Measurements from ENCODE around the gene PRSS48. TPM values are rescaled to one million over a fixed set of nuclear protein-coding genes. Genes with fewer than 3 reads are reported as not detected.
"Not testable (repeated sequence)": the region's sequence is repeated elsewhere in the genome, so short reads cannot be mapped to it uniquely, and the experiment has no call there.

PRSS48 gene
- total RNA-seq, 1 experiment from 2014 or later, result not detected

DNA sequence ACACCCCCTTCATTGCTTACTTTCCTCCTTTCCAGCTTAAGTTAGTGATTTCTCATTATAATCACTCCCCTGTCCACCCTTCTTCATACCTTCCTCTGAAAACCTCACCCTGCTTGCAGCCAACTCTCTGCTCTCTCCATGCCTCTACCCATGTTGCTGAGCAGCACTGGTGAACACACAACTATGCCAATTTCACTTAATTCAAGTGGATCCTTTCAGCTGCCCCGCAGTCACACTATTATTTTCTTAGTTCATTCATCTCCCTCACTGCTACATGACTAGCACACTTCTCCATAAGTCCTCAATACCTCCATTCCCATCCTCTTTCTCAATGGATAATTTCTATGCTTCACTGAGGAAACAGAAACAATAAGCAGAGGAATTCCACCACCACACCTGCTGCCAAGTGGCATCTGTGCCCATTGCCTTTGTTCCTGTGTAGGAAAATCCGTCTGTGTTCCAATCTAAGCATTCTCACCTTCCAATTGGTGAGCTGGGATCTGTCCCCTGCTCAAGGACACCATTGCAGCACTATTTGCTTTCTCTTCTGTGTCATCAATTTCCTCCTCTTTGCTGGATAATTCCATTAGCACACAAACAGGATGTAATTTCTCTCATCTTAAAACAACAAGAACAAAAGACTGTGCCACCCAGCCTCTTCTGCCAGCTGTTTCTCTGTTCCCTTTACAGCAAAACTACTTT is 25.2 kb upstream of the PRSS48 start:
- H3K9ac ChIP-seq (ENCODE audit: low read length), result no peak overlapping the region
- no peak overlapping the region for H3K4me2 ChIP-seq (ENCODE audit: low read depth, low read length, poor library complexity, severe bottlenecking)
- H3K36me3 ChIP-seq (ENCODE audit: insufficient read depth, low read length), result no peaks in the 10 kb centered on the region
- H3K79me2 ChIP-seq (ENCODE audit: low read length), result no peaks in the 10 kb centered on the region
- no peak overlapping the region for H2AFZ ChIP-seq (ENCODE audit: low read length)
- no peaks in the 10 kb centered on the region for H3K4me1 ChIP-seq (ENCODE audit: low read length)
- no peaks in the 10 kb centered on the region for H3K9me2 ChIP-seq (replicated peaks; ENCODE audit: insufficient read depth, low read length)
- no peak overlapping the region for H3K4me3 ChIP-seq (ENCODE audit: low read length)
- no peak for DNase-seq
- no peaks in the 10 kb centered on the region for H4K20me1 ChIP-seq (ENCODE audit: insufficient read depth, low read depth, low read length)
- no peak overlapping the region for H3K27ac ChIP-seq (ENCODE audit: low read length)
- no peaks in the 10 kb centered on the region for H3K27me3 ChIP-seq (ENCODE audit: low read length)
- H3K9me3 ChIP-seq (ENCODE audit: low read length), result no peaks in the 10 kb centered on the region

DNA sequence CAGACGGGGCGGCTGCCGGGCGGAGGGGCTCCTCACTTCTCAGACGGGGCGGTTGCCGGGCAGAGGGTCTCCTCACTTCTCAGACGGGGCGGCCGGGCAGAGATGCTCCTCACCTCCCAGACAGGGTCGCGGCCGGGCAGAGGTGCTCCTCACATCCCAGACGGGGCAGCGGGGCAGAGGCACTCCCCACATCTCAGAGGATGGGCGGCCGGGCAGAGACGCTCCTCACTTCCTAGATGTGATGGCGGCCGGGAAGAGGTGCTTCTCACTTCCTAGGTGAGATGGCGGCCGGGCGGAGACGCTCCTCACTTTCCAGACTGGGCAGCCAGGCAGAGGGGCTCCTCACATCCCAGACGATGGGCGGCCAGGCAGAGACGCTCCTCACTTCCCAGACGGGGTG is 21.7 kb upstream of the PRSS48 start:
- H3K4me2 ChIP-seq (ENCODE audit: low read depth, low read length, poor library complexity, severe bottlenecking); DNase-seq; H3K9ac ChIP-seq (ENCODE audit: low read length); H3K4me3 ChIP-seq (ENCODE audit: low read length); H3K36me3 ChIP-seq (ENCODE audit: insufficient read depth, low read length); H3K27me3 ChIP-seq (ENCODE audit: low read length); H4K20me1 ChIP-seq (ENCODE audit: insufficient read depth, low read depth, low read length); H3K79me2 ChIP-seq (ENCODE audit: low read length); H3K27ac ChIP-seq (ENCODE audit: low read length); H3K9me2 ChIP-seq (replicated peaks; ENCODE audit: insufficient read depth, low read length); H2AFZ ChIP-seq (ENCODE audit: low read length); H3K9me3 ChIP-seq (ENCODE audit: low read length); H3K4me1 ChIP-seq (ENCODE audit: low read length): not testable (repeated sequence)

DNA sequence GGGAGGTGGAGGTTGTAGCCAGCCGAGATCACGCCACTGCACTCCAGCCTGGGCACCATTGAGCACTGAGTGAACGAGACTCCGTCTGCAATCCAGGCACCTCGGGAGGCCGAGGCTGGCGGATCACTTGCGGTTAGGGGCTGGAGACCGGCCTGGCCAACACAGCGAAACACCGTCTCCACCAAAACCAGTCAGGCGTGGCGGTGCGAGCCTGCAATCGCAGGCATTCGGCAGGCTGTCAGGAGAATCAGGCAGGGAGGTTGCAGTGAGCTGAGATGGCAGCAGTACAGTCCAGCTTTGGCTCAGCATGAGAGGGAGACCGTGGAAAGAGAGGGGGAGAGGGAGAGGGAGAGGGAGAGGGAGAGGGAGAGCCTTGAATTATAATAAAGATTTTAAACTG is 21.3 kb upstream of the PRSS48 start:
- not testable (repeated sequence) for H3K27ac ChIP-seq (ENCODE audit: low read length); H3K27me3 ChIP-seq (ENCODE audit: low read length); H3K4me2 ChIP-seq (ENCODE audit: low read depth, low read length, poor library complexity, severe bottlenecking); H3K36me3 ChIP-seq (ENCODE audit: insufficient read depth, low read length); H3K9ac ChIP-seq (ENCODE audit: low read length); H2AFZ ChIP-seq (ENCODE audit: low read length); H3K9me3 ChIP-seq (ENCODE audit: low read length); DNase-seq; H3K9me2 ChIP-seq (replicated peaks; ENCODE audit: insufficient read depth, low read length); H3K4me3 ChIP-seq (ENCODE audit: low read length); H3K79me2 ChIP-seq (ENCODE audit: low read length); H3K4me1 ChIP-seq (ENCODE audit: low read length); H4K20me1 ChIP-seq (ENCODE audit: insufficient read depth, low read depth, low read length)

DNA sequence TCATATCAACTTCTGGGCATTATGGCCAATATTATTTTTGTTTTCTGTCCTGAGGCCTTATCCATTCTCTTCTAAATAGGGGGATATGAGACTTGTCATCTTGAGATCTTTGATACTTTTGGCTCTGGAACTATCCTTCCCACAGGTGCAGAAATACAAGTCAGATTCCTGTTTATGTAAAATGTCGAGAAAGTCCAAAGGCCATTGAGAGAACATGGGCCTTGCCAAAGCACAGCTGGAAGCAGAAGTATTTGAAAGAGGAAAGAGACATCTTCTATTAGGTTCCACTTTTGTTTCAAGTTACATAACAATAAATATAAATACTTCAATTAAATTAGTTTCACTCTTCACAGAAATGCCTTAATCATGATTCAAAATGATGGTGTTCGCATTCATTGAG is 20.8 kb upstream of the PRSS48 start:
- H3K79me2 ChIP-seq (ENCODE audit: low read length), result no peaks in the 10 kb centered on the region
- H4K20me1 ChIP-seq (ENCODE audit: insufficient read depth, low read depth, low read length), result no peaks in the 10 kb centered on the region
- H3K4me3 ChIP-seq (ENCODE audit: low read length), result no peak overlapping the region
- no peaks in the 10 kb centered on the region for H3K9me2 ChIP-seq (replicated peaks; ENCODE audit: insufficient read depth, low read length)
- H3K9me3 ChIP-seq (ENCODE audit: low read length), result no peaks in the 10 kb centered on the region
- no peak overlapping the region for H3K4me2 ChIP-seq (ENCODE audit: low read depth, low read length, poor library complexity, severe bottlenecking)
- no peaks in the 10 kb centered on the region for H3K4me1 ChIP-seq (ENCODE audit: low read length)
- H3K36me3 ChIP-seq (ENCODE audit: insufficient read depth, low read length), result no peaks in the 10 kb centered on the region
- no peak overlapping the region for H3K27ac ChIP-seq (ENCODE audit: low read length)
- H3K27me3 ChIP-seq (ENCODE audit: low read length), result no peaks in the 10 kb centered on the region
- no peak overlapping the region for H3K9ac ChIP-seq (ENCODE audit: low read length)
- no peak for DNase-seq
- H2AFZ ChIP-seq (ENCODE audit: low read length), result no peak overlapping the region

DNA sequence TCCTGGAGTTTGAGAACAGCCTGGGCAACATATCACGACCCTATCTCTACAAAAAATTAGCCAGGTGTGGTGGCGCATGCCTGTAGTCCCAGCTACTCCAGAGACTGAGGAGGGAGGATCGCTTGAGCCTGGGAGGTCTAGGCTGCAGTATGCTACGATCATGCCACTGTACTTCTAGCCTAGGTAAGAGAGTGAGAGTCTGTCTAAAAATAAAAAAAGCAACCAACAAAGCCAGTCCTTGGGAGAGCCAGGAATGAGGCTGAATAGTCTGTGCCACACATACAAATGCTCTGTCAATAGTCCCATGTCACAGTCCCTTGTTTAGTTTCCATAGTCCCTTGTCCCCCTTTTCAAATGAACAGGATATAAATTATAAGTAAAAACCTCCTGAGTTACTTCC is 19.3 kb upstream of the PRSS48 start:
- Histone ChIP-seq H3K36me3 (ENCODE audit: insufficient read depth, low read length) (no peaks in the 10 kb centered on the region), H3K27ac (ENCODE audit: low read length) (no peak overlapping the region), H3K79me2 (ENCODE audit: low read length) (no peaks in the 10 kb centered on the region), H2AFZ (ENCODE audit: low read length) (no peak overlapping the region), H3K4me1 (ENCODE audit: low read length) (no peaks in the 10 kb centered on the region), H3K4me2 (ENCODE audit: low read depth, low read length, poor library complexity, severe bottlenecking) (no peak overlapping the region), H4K20me1 (ENCODE audit: insufficient read depth, low read depth, low read length) (no peaks in the 10 kb centered on the region), H3K9ac (ENCODE audit: low read length) (no peak overlapping the region), H3K9me2 (replicated peaks; ENCODE audit: insufficient read depth, low read length) (no peaks in the 10 kb centered on the region), H3K4me3 (ENCODE audit: low read length) (no peak overlapping the region), H3K27me3 (ENCODE audit: low read length) (no peaks in the 10 kb centered on the region), H3K9me3 (ENCODE audit: low read length) (no peaks in the 10 kb centered on the region)
- DNase-seq, result no peak

DNA sequence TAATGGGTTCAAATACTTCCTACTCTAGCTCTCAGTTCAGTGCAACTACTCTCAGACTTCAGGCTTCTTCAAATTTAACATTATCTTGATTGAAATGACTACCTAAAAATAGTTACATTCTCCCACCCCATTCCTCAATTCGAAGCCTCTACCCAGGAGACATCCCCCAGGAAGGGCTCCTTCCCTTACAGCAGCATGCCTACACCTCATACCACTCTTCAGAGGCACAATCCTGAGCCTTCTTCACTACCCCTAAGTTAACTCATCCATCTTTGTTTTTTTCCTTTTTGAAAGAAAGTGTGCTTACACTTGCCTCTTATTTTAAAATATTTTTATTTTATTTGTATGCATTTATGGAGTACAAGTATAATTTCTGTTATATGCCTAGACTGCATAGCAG is 17.2 kb upstream of the PRSS48 start:
- DNase-seq, result no peak
- Histone ChIP-seq H3K27me3 (ENCODE audit: low read length) (no peaks in the 10 kb centered on the region), H3K4me2 (ENCODE audit: low read depth, low read length, poor library complexity, severe bottlenecking) (no peak overlapping the region), H3K9ac (ENCODE audit: low read length) (no peak overlapping the region), H3K27ac (ENCODE audit: low read length) (no peak overlapping the region), H3K4me1 (ENCODE audit: low read length) (no peaks in the 10 kb centered on the region), H3K4me3 (ENCODE audit: low read length) (no peak overlapping the region), H2AFZ (ENCODE audit: low read length) (no peak overlapping the region), H4K20me1 (ENCODE audit: insufficient read depth, low read depth, low read length) (no peaks in the 10 kb centered on the region), H3K9me2 (replicated peaks; ENCODE audit: insufficient read depth, low read length) (no peaks in the 10 kb centered on the region), H3K36me3 (ENCODE audit: insufficient read depth, low read length) (no peaks in the 10 kb centered on the region), H3K9me3 (ENCODE audit: low read length) (no peaks in the 10 kb centered on the region), H3K79me2 (ENCODE audit: low read length) (no peaks in the 10 kb centered on the region)

DNA sequence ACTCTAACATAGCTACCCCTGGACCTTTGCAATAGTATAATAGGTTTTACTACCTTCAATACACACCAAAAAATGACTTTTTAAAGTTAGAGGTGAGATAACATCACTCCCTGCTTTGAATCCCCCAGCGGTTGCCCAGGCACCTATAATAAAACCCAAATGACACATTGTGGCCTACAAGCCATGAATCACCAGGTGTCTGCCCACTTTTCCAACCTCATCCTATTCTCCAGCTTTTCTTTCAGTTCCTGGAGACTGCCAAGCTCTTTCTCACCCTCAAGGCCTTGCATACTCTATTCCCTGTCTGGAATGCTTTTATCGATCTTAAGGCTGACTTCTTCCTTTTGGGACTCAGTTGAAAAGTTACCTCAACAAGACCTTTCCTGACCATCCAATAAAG is 16.4 kb upstream of the PRSS48 start:
- no peak for DNase-seq
- H3K9me2 ChIP-seq (replicated peaks; ENCODE audit: insufficient read depth, low read length), result no peaks in the 10 kb centered on the region
- no peak overlapping the region for H3K9ac ChIP-seq (ENCODE audit: low read length)
- no peaks in the 10 kb centered on the region for H3K36me3 ChIP-seq (ENCODE audit: insufficient read depth, low read length)
- no peaks in the 10 kb centered on the region for H3K9me3 ChIP-seq (ENCODE audit: low read length)
- H3K4me3 ChIP-seq (ENCODE audit: low read length), result no peak overlapping the region
- H3K27me3 ChIP-seq (ENCODE audit: low read length), result no peaks in the 10 kb centered on the region
- H4K20me1 ChIP-seq (ENCODE audit: insufficient read depth, low read depth, low read length), result no peaks in the 10 kb centered on the region
- H3K79me2 ChIP-seq (ENCODE audit: low read length), result no peaks in the 10 kb centered on the region
- no peaks in the 10 kb centered on the region for H3K4me1 ChIP-seq (ENCODE audit: low read length)
- H3K27ac ChIP-seq (ENCODE audit: low read length), result no peak overlapping the region
- no peak overlapping the region for H3K4me2 ChIP-seq (ENCODE audit: low read depth, low read length, poor library complexity, severe bottlenecking)
- no peak overlapping the region for H2AFZ ChIP-seq (ENCODE audit: low read length)

DNA sequence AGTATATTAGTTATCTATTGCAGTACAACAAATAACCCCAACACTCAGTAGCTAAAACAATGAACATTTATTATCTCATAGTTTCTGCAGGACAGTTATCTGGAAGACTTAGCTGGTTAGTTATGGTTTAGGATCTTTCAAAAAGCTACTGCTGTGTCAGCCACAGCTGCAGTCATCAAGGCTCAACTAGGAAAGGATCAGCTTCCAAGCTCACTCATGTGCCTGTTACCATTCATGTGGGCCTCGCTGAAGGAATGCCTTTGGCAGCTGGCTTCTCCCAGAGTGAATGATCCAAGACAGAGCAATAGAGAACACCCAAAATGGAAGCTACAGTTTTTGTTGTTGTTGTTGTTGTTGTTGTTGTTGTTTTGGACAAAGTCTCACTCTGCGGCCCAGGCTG is 13.5 kb upstream of the PRSS48 start:
- Histone ChIP-seq H3K9me2 (replicated peaks; ENCODE audit: insufficient read depth, low read length) (no peaks in the 10 kb centered on the region), H3K79me2 (ENCODE audit: low read length) (no peaks in the 10 kb centered on the region), H3K27me3 (ENCODE audit: low read length) (no peaks in the 10 kb centered on the region), H3K27ac (ENCODE audit: low read length) (no peak overlapping the region), H3K4me2 (ENCODE audit: low read depth, low read length, poor library complexity, severe bottlenecking) (no peak overlapping the region), H4K20me1 (ENCODE audit: insufficient read depth, low read depth, low read length) (no peaks in the 10 kb centered on the region), H3K9ac (ENCODE audit: low read length) (no peak overlapping the region), H3K4me3 (ENCODE audit: low read length) (no peak overlapping the region), H3K4me1 (ENCODE audit: low read length) (no peaks in the 10 kb centered on the region), H2AFZ (ENCODE audit: low read length) (no peak overlapping the region), H3K9me3 (ENCODE audit: low read length) (no peaks in the 10 kb centered on the region), H3K36me3 (ENCODE audit: insufficient read depth, low read length) (no peaks in the 10 kb centered on the region)
- DNase-seq, result no peak

DNA sequence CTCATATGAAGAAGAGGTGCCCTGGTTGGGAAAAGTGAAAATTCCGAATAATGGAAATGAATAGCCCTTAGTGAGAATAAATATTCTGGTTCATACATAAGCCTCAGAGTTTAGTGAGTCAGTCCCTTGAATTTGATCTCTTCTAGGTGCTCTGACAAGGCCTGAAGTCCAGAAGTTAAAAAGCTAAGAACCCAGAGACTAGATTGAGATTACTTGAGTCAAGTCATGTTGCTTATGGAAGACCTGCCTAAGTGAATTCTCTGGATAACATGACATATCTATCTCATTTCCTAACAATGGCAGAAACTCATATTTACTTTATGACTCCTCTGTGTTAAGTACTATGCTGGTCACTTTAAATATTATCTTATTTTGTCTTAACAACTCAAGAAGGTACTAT is 10.5 kb upstream of the PRSS48 start:
- H3K36me3 ChIP-seq (ENCODE audit: insufficient read depth, low read length), result no peaks in the 10 kb centered on the region
- H3K27me3 ChIP-seq (ENCODE audit: low read length), result no peaks in the 10 kb centered on the region
- H2AFZ ChIP-seq (ENCODE audit: low read length), result no peak overlapping the region
- no peaks in the 10 kb centered on the region for H4K20me1 ChIP-seq (ENCODE audit: insufficient read depth, low read depth, low read length)
- H3K9me3 ChIP-seq (ENCODE audit: low read length), result no peaks in the 10 kb centered on the region
- H3K4me2 ChIP-seq (ENCODE audit: low read depth, low read length, poor library complexity, severe bottlenecking), result no peak overlapping the region
- no peaks in the 10 kb centered on the region for H3K79me2 ChIP-seq (ENCODE audit: low read length)
- H3K9ac ChIP-seq (ENCODE audit: low read length), result no peak overlapping the region
- DNase-seq, result no peak
- no peaks in the 10 kb centered on the region for H3K4me1 ChIP-seq (ENCODE audit: low read length)
- no peaks in the 10 kb centered on the region for H3K9me2 ChIP-seq (replicated peaks; ENCODE audit: insufficient read depth, low read length)
- H3K4me3 ChIP-seq (ENCODE audit: low read length), result no peak overlapping the region
- no peak overlapping the region for H3K27ac ChIP-seq (ENCODE audit: low read length)
